ENCODE results near the gene DYNLRB1. TPM values are rescaled to one million over a fixed set of nuclear protein-coding genes. Genes with fewer than 3 reads are reported as not detected.

DYNLRB1 gene
- total and polyA plus RNA-seq, 2 of the 13 experiments (the other 11 are each of a cell fraction or from before 2014, with no cell fraction given): 140 to 244 TPM

DNA sequence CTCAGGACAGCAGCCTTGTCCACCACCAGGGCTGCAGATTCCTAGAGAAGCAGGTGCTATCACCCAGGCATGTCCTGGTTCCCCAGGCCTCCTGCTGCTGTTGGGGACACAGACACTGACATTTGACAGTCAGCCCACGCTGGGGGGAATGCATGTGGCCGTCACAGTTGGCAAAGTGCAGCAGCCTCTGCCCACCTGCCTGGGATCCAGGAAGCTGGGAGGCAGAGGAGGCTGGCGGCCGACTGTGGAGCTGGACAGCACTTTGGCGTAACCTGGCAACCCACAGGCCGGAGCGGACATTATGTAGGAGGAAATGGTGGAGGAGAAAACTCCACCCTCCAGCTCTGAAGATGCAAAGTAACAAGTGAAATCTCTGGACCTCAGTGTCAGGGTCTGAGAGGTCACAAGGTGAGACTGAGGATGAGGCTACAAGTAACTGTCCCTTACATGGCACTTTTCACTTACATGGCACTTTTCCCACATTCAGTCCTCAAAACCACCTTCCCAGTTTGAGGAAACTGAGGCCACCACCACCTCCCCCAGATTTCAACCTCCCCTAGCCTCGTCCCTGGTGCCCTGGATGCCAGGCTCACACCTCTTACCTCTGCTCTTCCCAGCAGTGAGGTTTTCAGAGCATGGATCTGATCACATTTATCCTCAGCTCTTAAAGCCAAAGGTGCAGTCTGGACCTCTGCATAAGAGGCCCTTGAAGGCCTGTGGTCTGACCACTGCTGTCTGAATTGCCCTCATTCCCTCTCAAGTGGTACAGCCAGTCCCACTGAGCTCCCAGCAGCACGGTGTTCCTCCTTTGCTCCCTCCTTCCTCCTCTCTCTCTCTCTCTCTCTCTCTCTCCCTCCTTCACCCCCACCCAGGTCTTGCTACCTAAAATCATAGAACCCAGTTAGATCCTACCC is 51.0 kb downstream of the DYNLRB1 start:
- no peaks in the 10 kb centered on the region for H3K9me3 ChIP-seq (ENCODE audit: low read length)
- ChIA-PET POLR2A (no interaction called here), CTCF (ENCODE audit: low intra/inter-chr PET ratio, low total read pairs) (no interaction called here)
- WGBS (ENCODE audit: low lambda C conversion rate): 95% methylated on average over 9 of the region's 9 CpGs
- H2AFZ ChIP-seq (ENCODE audit: low read length): no peak overlapping the region
- H3K4me1 ChIP-seq (ENCODE audit: insufficient read depth, low read length): peaks cover 7% of the 10 kb centered on the region; the same call in 1 of the 2 replicates
- H3K79me2 ChIP-seq (ENCODE audit: insufficient read depth, low read length): no peaks in the 10 kb centered on the region
- ATAC-seq (no peak), FAIRE-seq (no peak), DNase-seq (ENCODE audit: low spot score) (no peak)
- peaks cover 25 to 53% of the 10 kb centered on the region in 2 experiments for H3K36me3 ChIP-seq (replicated peaks in 1 of 2; ENCODE audit: control insufficient read depth in 1 of 2, insufficient read depth in 2 of 2, low read length in 2 of 2)
- H4K20me1 ChIP-seq (ENCODE audit: insufficient read depth, low read length): no peaks in the 10 kb centered on the region
- intact Hi-C loops (cut with micrococcal nuclease; ENCODE audit: unreplicated experiment): no loop called here
- no peak overlapping the region for H3K9ac ChIP-seq (ENCODE audit: insufficient read depth, low read depth, low read length)
- no peaks in the 10 kb centered on the region for H3K27me3 ChIP-seq (ENCODE audit: control insufficient read depth in 1 of 2, insufficient read depth in 2 of 2, low read length in 2 of 2)
- no TSS peak for BruUV-seq (replicated peaks)
- no peak overlapping the region for H3K4me2 ChIP-seq (ENCODE audit: low read depth, low read length)
- in situ Hi-C loops (cut with HindIII; ENCODE audit: extremely low pct_ligation_motif_present, low pct_unique_long_range_greater_than_20kb): no loop called here
- H3K27ac ChIP-seq (ENCODE audit: extremely low read length, insufficient read depth, low read length): no peak overlapping the region
- no peak for TF ChIP-seq ZNF274 (CRISPR knock-in tag; IDR thresholded peaks at IDR 0.05)
- no peak for TF ChIP-seq ZNF761 (CRISPR knock-in tag; conservative IDR thresholded peaks at IDR 0.05)
- TF ChIP-seq, protein P1, sequence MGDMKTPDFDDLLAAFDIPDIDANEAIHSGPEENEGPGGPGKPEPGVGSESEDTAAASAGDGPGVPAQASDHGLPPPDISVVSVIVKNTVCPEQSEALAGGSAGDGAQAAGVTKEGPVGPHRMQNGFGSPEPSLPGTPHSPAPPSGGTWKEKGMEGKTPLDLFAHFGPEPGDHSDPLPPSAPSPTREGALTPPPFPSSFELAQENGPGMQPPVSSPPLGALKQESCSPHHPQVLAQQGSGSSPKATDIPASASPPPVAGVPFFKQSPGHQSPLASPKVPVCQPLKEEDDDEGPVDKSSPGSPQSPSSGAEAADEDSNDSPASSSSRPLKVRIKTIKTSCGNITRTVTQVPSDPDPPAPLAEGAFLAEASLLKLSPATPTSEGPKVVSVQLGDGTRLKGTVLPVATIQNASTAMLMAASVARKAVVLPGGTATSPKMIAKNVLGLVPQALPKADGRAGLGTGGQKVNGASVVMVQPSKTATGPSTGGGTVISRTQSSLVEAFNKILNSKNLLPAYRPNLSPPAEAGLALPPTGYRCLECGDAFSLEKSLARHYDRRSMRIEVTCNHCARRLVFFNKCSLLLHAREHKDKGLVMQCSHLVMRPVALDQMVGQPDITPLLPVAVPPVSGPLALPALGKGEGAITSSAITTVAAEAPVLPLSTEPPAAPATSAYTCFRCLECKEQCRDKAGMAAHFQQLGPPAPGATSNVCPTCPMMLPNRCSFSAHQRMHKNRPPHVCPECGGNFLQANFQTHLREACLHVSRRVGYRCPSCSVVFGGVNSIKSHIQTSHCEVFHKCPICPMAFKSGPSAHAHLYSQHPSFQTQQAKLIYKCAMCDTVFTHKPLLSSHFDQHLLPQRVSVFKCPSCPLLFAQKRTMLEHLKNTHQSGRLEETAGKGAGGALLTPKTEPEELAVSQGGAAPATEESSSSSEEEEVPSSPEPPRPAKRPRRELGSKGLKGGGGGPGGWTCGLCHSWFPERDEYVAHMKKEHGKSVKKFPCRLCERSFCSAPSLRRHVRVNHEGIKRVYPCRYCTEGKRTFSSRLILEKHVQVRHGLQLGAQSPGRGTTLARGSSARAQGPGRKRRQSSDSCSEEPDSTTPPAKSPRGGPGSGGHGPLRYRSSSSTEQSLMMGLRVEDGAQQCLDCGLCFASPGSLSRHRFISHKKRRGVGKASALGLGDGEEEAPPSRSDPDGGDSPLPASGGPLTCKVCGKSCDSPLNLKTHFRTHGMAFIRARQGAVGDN (CRISPR knock-in tag; IDR thresholded peaks at IDR 0.05): 0 out of 2 replicates have a peak, but pooled peaks have one; percentile 15
- peak; percentile 51 for TF ChIP-seq MAFF (IDR thresholded peaks at IDR 0.05; ENCODE audit: low read depth, low read length)
- peak; percentile 64 to 70 for TF ChIP-seq MAFK (conservative IDR thresholded peaks at IDR 0.05 in 1 of 2, IDR thresholded peaks at IDR 0.05 in 1 of 2; ENCODE audit: low read length in 2 of 2)
- H3K4me3 ChIP-seq (replicated peaks in 1 of 3; ENCODE audit: insufficient read depth in 1 of 3, low read depth in 2 of 3, low read length in 3 of 3): no peak overlapping the region

Measured in HepG2 (cell line).